HEK293T (cell line): Measurements from ENCODE around the gene BAIAP2L2.

Source experiments
- CTCF ChIA-PET: fragments of 350-600 bp; formaldehyde crosslinking; extraction: SDS; loops from one replicate; lab custom pipeline; 2021; ENCODE audit warnings: antibody characterized with exemption, inconsistent platforms; lab: Yijun Ruan, JAX
- POLR2A ChIA-PET: fragments of 350-600 bp; formaldehyde crosslinking; extraction: SDS; loops from one replicate; lab custom pipeline; 2020; ENCODE audit warnings: antibody characterized with exemption, inconsistent platforms; lab: Yijun Ruan, JAX
- DNase-seq: peaks from one replicate; pipeline ENCODE4 v3.0.0; 2012; ENCODE audit warnings: mixed read lengths; ENCODE audit errors: extremely low spot score
- ARNT ChIP-seq: fragments of 450-650 bp; IDR thresholded peaks from 2 replicates; pipeline ENCODE4 v1.6.1; 2017; ENCODE audit warnings: mild to moderate bottlenecking
- BHLHE40 ChIP-seq: fragments of 450-650 bp; IDR thresholded peaks from 2 replicates; pipeline ENCODE4 v1.6.1; 2016; ENCODE audit warnings: mild to moderate bottlenecking, moderate library complexity, borderline replicate concordance
- CTBP1 ChIP-seq: fragments of 450-650 bp; IDR thresholded peaks from 2 replicates; pipeline ENCODE4 v1.6.1; 2016; ENCODE audit warnings: borderline replicate concordance
- ELF4 ChIP-seq: fragments of 450-650 bp; IDR thresholded peaks from 2 replicates; pipeline ENCODE4 v1.6.1; 2017; ENCODE audit warnings: antibody characterized with exemption
- FOXA1 ChIP-seq: fragments of 450-650 bp; IDR thresholded peaks from 2 replicates; pipeline ENCODE4 v1.6.1; 2016; ENCODE audit warnings: mild to moderate bottlenecking
- FOXK2 ChIP-seq: fragments of 450-650 bp; IDR thresholded peaks from 2 replicates; pipeline ENCODE4 v1.6.1; 2016; ENCODE audit warnings: mild to moderate bottlenecking
- FOXM1 ChIP-seq: fragments of 450-650 bp; IDR thresholded peaks from 2 replicates; pipeline ENCODE4 v1.6.1; 2017; ENCODE audit warnings: mild to moderate bottlenecking, borderline replicate concordance
- HDGF ChIP-seq: fragments of 450-650 bp; IDR thresholded peaks from 2 replicates; pipeline ENCODE4 v1.6.1; 2017; ENCODE audit warnings: antibody characterized with exemption, borderline replicate concordance
- L3MBTL2 ChIP-seq: fragments of 450-650 bp; conservative IDR thresholded peaks from 2 replicates; pipeline ENCODE4 v1.6.1; 2016; ENCODE audit warnings: mild to moderate bottlenecking
- LEF1 ChIP-seq: fragments of 450-650 bp; IDR thresholded peaks from 2 replicates; pipeline ENCODE4 v1.6.1; 2017; ENCODE audit warnings: mild to moderate bottlenecking, borderline replicate concordance
- NFRKB ChIP-seq: fragments of 450-650 bp; IDR thresholded peaks from 2 replicates; pipeline ENCODE4 v1.6.1; 2016; ENCODE audit warnings: mild to moderate bottlenecking, moderate library complexity
- PKNOX1 ChIP-seq: fragments of 450-650 bp; IDR thresholded peaks from 2 replicates; pipeline ENCODE4 v1.6.1; 2016
- SP1 ChIP-seq: fragments of 450-650 bp; IDR thresholded peaks from 2 replicates; pipeline ENCODE4 v1.6.1; 2017
- SUZ12 ChIP-seq: fragments of 450-650 bp; IDR thresholded peaks from 2 replicates; pipeline ENCODE4 v1.6.1; 2016; ENCODE audit warnings: mild to moderate bottlenecking
- TARDBP ChIP-seq: fragments of 450-650 bp; IDR thresholded peaks from 2 replicates; pipeline ENCODE4 v1.6.1; 2016
- ZNF384 ChIP-seq: fragments of 450-650 bp; IDR thresholded peaks from 2 replicates; pipeline ENCODE4 v1.6.1; 2016

Gene BAIAP2L2

GRCh38 chr22:38069372-38070249 is 40.9 kb downstream of the BAIAP2L2 start:
- no peak for TF ChIP-seq CTBP1
- TF ChIP-seq ARNT, result no peak
- TF ChIP-seq SUZ12, result no peak
- TF ChIP-seq ZNF384, result no peak
- no peak for TF ChIP-seq LEF1
- ChIA-PET POLR2A (interaction anchor here (1.1 kb wide), 1 partner anchor 28 kb away, joined by 3 read pairs; no protein-coding TSS in a partner anchor), CTCF (interaction anchor here (1.2 kb wide), 1 partner anchor 134 kb away, joined by 3 read pairs; no protein-coding TSS in a partner anchor)
- DNase-seq, result no peak

GRCh38 chr22:38068641-38069371 is 41.7 kb downstream of the BAIAP2L2 start:
- ChIA-PET CTCF (interaction anchor here (0.8 kb wide), 1 partner anchor 36 kb away, joined by 3 read pairs; no protein-coding TSS in a partner anchor), POLR2A (no interaction called here)
- TF ChIP-seq PKNOX1, result no peak
- TF ChIP-seq CTBP1, result no peak
- TF ChIP-seq HDGF, result no peak
- no peak for TF ChIP-seq FOXK2
- no peak for TF ChIP-seq L3MBTL2
- TF ChIP-seq SP1, result no peak
- no peak for TF ChIP-seq FOXM1
- DNase-seq, result no peak

- DNase-seq, result no peak
- ChIA-PET CTCF (interaction anchor here (0.8 kb wide), 1 partner anchor 37 kb away, joined by 3 read pairs; no protein-coding TSS in a partner anchor), POLR2A (interaction anchor here (0.8 kb wide), 1 partner anchor 11 kb away, joined by 3 read pairs; the partner anchor contains the start of gene PICK1)
- TF ChIP-seq L3MBTL2 (no peak), FOXA1 (no peak), PKNOX1 (no peak), SUZ12 (no peak), HDGF (no peak), NFRKB (no peak), FOXM1 (no peak), ARNT (no peak), CTBP1 (no peak)
Measured at GRCh38 chr22:38067761-38068360, 42.6 kb downstream of the BAIAP2L2 start.

GRCh38 chr22:38067028-38067415 is 43.5 kb downstream of the BAIAP2L2 start:
- no peak for DNase-seq
- ChIA-PET POLR2A (no interaction called here), CTCF (no interaction called here)
- TF ChIP-seq FOXM1 (no peak), TARDBP (no peak), PKNOX1 (no peak), L3MBTL2 (no peak), FOXK2 (no peak)

- TF ChIP-seq TARDBP (no peak), L3MBTL2 (no peak), BHLHE40 (no peak), PKNOX1 (no peak), FOXA1 (no peak), HDGF (no peak), LEF1 (no peak), ELF4 (no peak), ZNF384 (no peak)
- ChIA-PET CTCF (no interaction called here), POLR2A (no interaction called here)
- DNase-seq, result no peak
Measured at GRCh38 chr22:38066381-38067027, 44.0 kb downstream of the BAIAP2L2 start.
